HEK293T (cell line): ENCODE results near the gene HCRT.
"Not testable (repeated sequence)": the region's sequence is repeated elsewhere in the genome, so short reads cannot be mapped to it uniquely, and the experiment has no call there.

Source experiments
- CTCF ChIA-PET: fragments of 350-600 bp; formaldehyde crosslinking; extraction: SDS; loops from one replicate; lab custom pipeline; 2021; ENCODE audit warnings: antibody characterized with exemption, inconsistent platforms; lab: Yijun Ruan, JAX
- POLR2A ChIA-PET: fragments of 350-600 bp; formaldehyde crosslinking; extraction: SDS; loops from one replicate; lab custom pipeline; 2020; ENCODE audit warnings: antibody characterized with exemption, inconsistent platforms; lab: Yijun Ruan, JAX
- DNase-seq: peaks from one replicate; pipeline ENCODE4 v3.0.0; 2012; ENCODE audit warnings: mixed read lengths; ENCODE audit errors: extremely low spot score
- ARNT ChIP-seq: fragments of 450-650 bp; IDR thresholded peaks from 2 replicates; pipeline ENCODE4 v1.6.1; 2017; ENCODE audit warnings: mild to moderate bottlenecking
- BHLHE40 ChIP-seq: fragments of 450-650 bp; IDR thresholded peaks from 2 replicates; pipeline ENCODE4 v1.6.1; 2016; ENCODE audit warnings: mild to moderate bottlenecking, moderate library complexity, borderline replicate concordance
- CTBP1 ChIP-seq: fragments of 450-650 bp; IDR thresholded peaks from 2 replicates; pipeline ENCODE4 v1.6.1; 2016; ENCODE audit warnings: borderline replicate concordance
- ELF4 ChIP-seq: fragments of 450-650 bp; IDR thresholded peaks from 2 replicates; pipeline ENCODE4 v1.6.1; 2017; ENCODE audit warnings: antibody characterized with exemption
- FOXA1 ChIP-seq: fragments of 450-650 bp; IDR thresholded peaks from 2 replicates; pipeline ENCODE4 v1.6.1; 2016; ENCODE audit warnings: mild to moderate bottlenecking
- FOXK2 ChIP-seq: fragments of 450-650 bp; IDR thresholded peaks from 2 replicates; pipeline ENCODE4 v1.6.1; 2016; ENCODE audit warnings: mild to moderate bottlenecking
- FOXM1 ChIP-seq: fragments of 450-650 bp; IDR thresholded peaks from 2 replicates; pipeline ENCODE4 v1.6.1; 2017; ENCODE audit warnings: mild to moderate bottlenecking, borderline replicate concordance
- HDGF ChIP-seq: fragments of 450-650 bp; IDR thresholded peaks from 2 replicates; pipeline ENCODE4 v1.6.1; 2017; ENCODE audit warnings: antibody characterized with exemption, borderline replicate concordance
- L3MBTL2 ChIP-seq: fragments of 450-650 bp; conservative IDR thresholded peaks from 2 replicates; pipeline ENCODE4 v1.6.1; 2016; ENCODE audit warnings: mild to moderate bottlenecking
- LEF1 ChIP-seq: fragments of 450-650 bp; IDR thresholded peaks from 2 replicates; pipeline ENCODE4 v1.6.1; 2017; ENCODE audit warnings: mild to moderate bottlenecking, borderline replicate concordance
- NFRKB ChIP-seq: fragments of 450-650 bp; IDR thresholded peaks from 2 replicates; pipeline ENCODE4 v1.6.1; 2016; ENCODE audit warnings: mild to moderate bottlenecking, moderate library complexity
- SP1 ChIP-seq: fragments of 450-650 bp; IDR thresholded peaks from 2 replicates; pipeline ENCODE4 v1.6.1; 2017
- SUZ12 ChIP-seq: fragments of 450-650 bp; IDR thresholded peaks from 2 replicates; pipeline ENCODE4 v1.6.1; 2016; ENCODE audit warnings: mild to moderate bottlenecking
- TARDBP ChIP-seq: fragments of 450-650 bp; IDR thresholded peaks from 2 replicates; pipeline ENCODE4 v1.6.1; 2016
- ZNF384 ChIP-seq: fragments of 450-650 bp; IDR thresholded peaks from 2 replicates; pipeline ENCODE4 v1.6.1; 2016
- TF ChIP-seq, protein P1 (sequence below): fragments of 450-650 bp; IDR thresholded peaks from 2 replicates; pipeline ENCODE4 v1.6.1; 2016

Gene HCRT

DNA sequence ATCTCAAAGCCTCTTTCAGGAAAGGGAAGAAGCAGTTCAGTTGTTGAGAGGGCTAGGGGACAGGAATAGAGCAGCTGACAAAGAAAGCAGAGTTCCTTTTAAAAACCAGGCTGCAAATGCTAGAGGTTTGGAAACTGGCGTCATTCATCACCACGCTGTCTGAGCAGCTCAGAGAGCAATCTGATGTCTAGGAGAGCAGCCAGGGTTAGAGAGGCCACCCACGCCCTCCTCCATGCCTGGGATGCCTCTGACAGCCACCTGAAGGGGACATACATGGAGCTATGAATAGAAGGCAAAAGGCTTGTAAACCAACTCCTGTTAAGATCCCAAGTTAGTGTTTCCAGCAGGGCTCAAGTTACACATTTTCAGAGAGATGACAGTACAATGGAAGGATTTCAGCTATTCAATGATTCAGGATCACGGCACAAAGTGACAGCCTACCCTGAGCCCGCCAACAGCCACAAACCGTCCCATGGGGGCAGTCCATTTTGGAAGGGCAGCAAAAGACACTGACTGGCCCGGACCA, 42.8 kb downstream of the HCRT start:
- POLR2A ChIA-PET, result interaction anchor here (0.9 to 1.8 kb wide), 3 partner anchors 12 to 125 kb away, joined by 4 to 6 read pairs (median 6); partner anchors contain the start of genes DNAJC7 and KAT2A
- CTCF ChIA-PET, result interaction anchor here (0.9 kb wide), 1 partner anchor 11 kb away, joined by 5 read pairs; no protein-coding TSS in a partner anchor
- TF ChIP-seq HDGF (no peak), L3MBTL2 (no peak), ELF4 (no peak), SUZ12 (no peak), LEF1 (no peak), CTBP1 (no peak), ARNT (no peak), NFRKB (no peak)
- no peak for DNase-seq

DNA sequence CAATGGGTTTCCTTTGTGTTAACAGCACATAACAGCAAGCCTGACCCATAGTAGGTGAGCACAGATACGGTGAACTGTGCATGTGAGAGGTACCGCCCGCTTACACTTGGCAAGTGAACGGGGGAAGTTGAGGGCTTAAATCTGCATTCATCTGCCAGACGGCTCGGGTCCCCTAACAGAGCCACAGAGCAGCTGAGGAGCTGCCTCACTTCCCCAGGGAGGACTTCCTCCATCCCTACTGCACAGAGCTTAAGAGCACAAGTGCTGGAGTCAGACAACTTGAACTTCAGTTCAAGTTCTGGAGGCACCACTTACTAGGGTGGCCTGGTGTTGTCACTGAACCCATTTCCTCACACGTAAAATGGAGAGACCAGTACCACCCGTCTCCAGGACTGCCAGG, 43.9 kb downstream of the HCRT start:
- TF ChIP-seq FOXA1 (no peak), L3MBTL2 (no peak), HDGF (no peak), TARDBP (no peak), CTBP1 (no peak), FOXK2 (no peak), NFRKB (no peak), ELF4 (no peak), FOXM1 (no peak), LEF1 (no peak), BHLHE40 (no peak), SP1 (no peak), SUZ12 (no peak), ARNT (no peak)
- TF ChIP-seq, protein P1, sequence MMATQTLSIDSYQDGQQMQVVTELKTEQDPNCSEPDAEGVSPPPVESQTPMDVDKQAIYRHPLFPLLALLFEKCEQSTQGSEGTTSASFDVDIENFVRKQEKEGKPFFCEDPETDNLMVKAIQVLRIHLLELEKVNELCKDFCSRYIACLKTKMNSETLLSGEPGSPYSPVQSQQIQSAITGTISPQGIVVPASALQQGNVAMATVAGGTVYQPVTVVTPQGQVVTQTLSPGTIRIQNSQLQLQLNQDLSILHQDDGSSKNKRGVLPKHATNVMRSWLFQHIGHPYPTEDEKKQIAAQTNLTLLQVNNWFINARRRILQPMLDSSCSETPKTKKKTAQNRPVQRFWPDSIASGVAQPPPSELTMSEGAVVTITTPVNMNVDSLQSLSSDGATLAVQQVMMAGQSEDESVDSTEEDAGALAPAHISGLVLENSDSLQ, result no peak
- ChIA-PET CTCF (no interaction called here), POLR2A (no interaction called here)
- DNase-seq, result no peak

DNA sequence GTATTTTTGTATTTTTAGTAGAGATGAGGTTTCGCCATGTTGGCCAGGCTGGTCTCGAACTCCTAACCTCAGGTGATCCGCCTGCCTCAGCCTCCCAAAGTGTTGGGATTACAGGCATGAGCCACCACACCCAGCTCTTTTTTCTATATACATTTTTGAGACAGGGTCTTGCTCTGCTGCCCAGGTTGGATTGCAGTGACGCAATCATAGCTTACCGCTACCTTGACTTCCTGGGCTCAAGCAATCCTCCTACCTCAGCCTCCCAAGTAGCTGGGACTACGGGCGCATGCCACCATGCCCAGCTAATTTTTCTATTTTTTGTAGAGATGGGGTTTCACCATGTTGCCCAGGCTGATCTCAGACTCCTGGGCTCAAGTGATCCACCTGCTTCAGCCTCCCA, 44.6 kb downstream of the HCRT start:
- DNase-seq, POLR2A ChIA-PET, CTCF ChIA-PET: not testable (repeated sequence)

DNA sequence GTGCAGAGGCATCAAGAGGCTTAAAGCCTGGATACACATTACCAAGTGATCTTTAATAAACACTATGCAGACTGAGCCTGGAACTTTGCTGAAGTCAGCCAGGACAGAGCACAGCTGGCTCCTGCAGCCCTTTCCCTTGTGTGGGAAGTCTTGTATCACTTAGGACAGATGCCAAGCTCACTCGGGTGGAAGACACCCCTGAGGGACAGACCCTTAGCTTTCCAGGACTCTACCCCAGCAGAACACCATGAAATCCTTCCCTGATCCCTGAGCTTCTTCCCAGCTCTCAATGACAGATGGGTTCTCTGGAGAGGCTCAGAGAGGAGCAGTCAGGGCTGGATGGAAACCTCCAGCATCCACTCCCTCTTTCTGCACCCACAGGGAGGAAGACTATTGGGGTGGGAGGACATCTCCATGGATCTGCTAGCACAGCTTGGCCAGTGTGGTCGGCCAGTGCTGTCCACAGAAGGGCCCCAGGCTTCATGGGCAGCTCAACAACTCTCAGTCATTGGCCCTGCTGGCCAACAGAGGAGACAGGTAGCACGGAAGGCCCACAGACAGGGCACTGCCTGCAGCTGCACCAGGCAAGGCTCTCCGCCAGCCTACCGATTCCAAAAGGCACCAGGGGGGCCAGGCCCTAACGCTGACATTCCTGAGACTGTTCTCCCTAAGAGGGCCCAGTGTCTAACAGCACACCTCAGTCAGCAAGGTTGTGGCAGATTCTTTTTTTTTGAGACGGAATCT, 46.3 kb downstream of the HCRT start:
- POLR2A ChIA-PET, result interaction anchor here (1.0 to 1.3 kb wide), 5 partner anchors 15 to 122 kb away, joined by 3 to 4 read pairs (median 3); partner anchors contain the start of genes DNAJC7, KAT2A and NKIRAS2
- DNase-seq, result no peak
- CTCF ChIA-PET, result no interaction called here
- TF ChIP-seq FOXK2, result no peak
- no peak for TF ChIP-seq FOXA1
- TF ChIP-seq LEF1, result no peak
- no peak for TF ChIP-seq TARDBP
- no peak for TF ChIP-seq ELF4
- no peak for TF ChIP-seq SP1
- no peak for TF ChIP-seq SUZ12
- TF ChIP-seq ARNT, result no peak
- no peak for TF ChIP-seq FOXM1
- TF ChIP-seq, protein P1, result no peak
- TF ChIP-seq CTBP1, result no peak
- no peak for TF ChIP-seq BHLHE40
- no peak for TF ChIP-seq L3MBTL2
- TF ChIP-seq HDGF, result no peak
- TF ChIP-seq NFRKB, result no peak
- no peak for TF ChIP-seq ZNF384

DNA sequence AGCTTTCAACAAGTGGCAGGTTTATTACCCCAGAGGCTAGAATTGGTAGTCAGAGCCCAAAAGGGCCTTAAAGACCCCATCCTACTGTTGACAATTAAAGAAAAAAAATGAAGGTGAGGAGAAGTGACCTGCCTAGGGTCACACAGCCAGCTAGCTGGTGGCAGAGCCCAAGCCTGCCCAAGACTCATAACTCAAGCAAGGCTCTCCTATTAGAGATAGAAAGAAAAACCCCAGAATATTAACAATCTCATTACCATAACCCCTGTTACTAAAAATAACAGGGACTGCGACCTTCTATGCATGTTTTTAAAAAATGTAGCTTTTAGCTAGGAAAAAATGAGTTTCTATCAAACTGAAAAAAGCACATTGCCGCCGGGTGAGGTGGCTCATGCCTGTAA, 48.6 kb downstream of the HCRT start:
- POLR2A ChIA-PET, result interaction anchor here (1.1 kb wide), 1 partner anchor 17 kb away, joined by 3 read pairs; no protein-coding TSS in a partner anchor
- CTCF ChIA-PET, result interaction anchor here (0.6 kb wide), 1 partner anchor 1997 kb away, joined by 3 read pairs; no protein-coding TSS in a partner anchor
- DNase-seq, result no peak
- TF ChIP-seq FOXM1 (no peak), SP1 (no peak), FOXK2 (no peak), BHLHE40 (no peak), NFRKB (no peak), HDGF (no peak), TARDBP (no peak), ARNT (no peak), FOXA1 (no peak), SUZ12 (no peak), L3MBTL2 (no peak), CTBP1 (no peak), ELF4 (no peak), ZNF384 (no peak), LEF1 (no peak)
- TF ChIP-seq, protein P1, result no peak
